GM12878 (cell line): ENCODE measurements around the gene DMRTC2. TPM values are rescaled to one million over a fixed set of nuclear protein-coding genes. Genes with fewer than 3 reads are reported as not detected.

Experiments used
- BACH1 ChIP-seq: fragments of 450-650 bp; IDR thresholded peaks from 2 replicates; pipeline ENCODE4 v1.6.1; 2017; ENCODE audit warnings: mild to moderate bottlenecking, borderline replicate concordance
- CHD1 ChIP-seq: IDR thresholded peaks from 2 replicates; pipeline ENCODE4 v1.6.1; 2012; ENCODE audit warnings: low read depth, low read length, improper control_type of control experiment
- GABPA ChIP-seq: IDR thresholded peaks from 2 replicates; pipeline ENCODE4 v1.6.1; 2014; ENCODE audit warnings: antibody characterized with exemption, low read depth, mild to moderate bottlenecking, inconsistent platforms
- ZNF622 ChIP-seq: fragments of 450-650 bp; IDR thresholded peaks from 2 replicates; pipeline ENCODE4 v1.6.1; 2017; ENCODE audit warnings: mild to moderate bottlenecking, inconsistent platforms
- microRNA-seq: library from miRNA; unstranded; fragments of <30 nt; microRNA quantifications from one replicate; pipeline ENCODE4, GENCODE V29; 2018
- polyA plus RNA-seq, 11 experiments: library from polyadenylated mRNA; depleted of rRNA in 4 of 11; unstranded in 6 of 11; stranded (reverse) in 5 of 11; fragments of >200 nt; fragmentation: Nextera tagmentation in 4 of 11; fragmentation: Illumina TruSeq in 1 of 11; extraction: Ambion mirVana in 4 of 11; extraction: Trizol in 1 of 11; gene quantifications; 1 replicate in 1 of 11; 2 replicates in 10 of 11; pipeline versions ENCODE4 v1.2.1 to v1.2.3, GENCODE V29; 2011 to 2016; ENCODE audit warnings: inconsistent platforms in 2 of 11, missing spikeins in 2 of 11, low read depth in 1 of 11
- small RNA-seq: library from RNA; depleted of rRNA; stranded (forward); fragments of <200 nt; gene quantifications from one replicate; pipeline ENCODE3, GENCODE V24; 2014
- total RNA-seq, 4 experiments: library from RNA; depleted of rRNA in 3 of 4; stranded (reverse); fragments of >200 nt in 3 of 4; fragmentation: Illumina TruSeq in 1 of 4; extraction: Trizol in 1 of 4; gene quantifications; 2 replicates each; pipeline versions ENCODE4 v1.2.1 to v1.2.3, GENCODE V29; 2013 to 2021

DMRTC2 gene
- total and polyA plus RNA-seq, 10 of the 15 experiments (the other 5 are each of a cell fraction or from before 2014, with no cell fraction given) = not detected

DNA sequence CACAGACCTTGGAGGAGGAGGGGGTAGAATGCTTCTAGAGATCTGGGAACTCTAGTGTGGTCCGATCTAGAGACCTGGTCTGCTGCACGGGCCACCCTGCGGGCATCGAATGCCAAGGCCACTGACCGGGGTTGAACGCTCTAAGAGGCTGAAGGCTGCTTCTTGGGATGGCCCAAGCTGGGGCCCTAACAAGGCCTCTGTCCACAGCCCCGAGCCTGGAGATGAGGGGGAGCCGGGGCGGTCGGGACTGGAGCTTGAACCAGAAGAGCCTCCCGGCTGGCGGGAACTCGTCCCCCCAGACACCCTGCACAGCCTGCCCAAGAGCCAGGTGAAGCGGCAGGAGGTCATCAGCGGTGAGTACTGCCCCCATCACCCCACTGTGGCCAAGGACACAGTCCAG is 53.4 kb downstream of the DMRTC2 start (continued):
- TF ChIP-seq BACH1 (no peak), GABPA (no peak), CHD1 (no peak), ZNF622 (no peak)

Small RNA genes within 50 kb of the gene (microRNA-seq; reads per million reads assigned to microRNA genes)
- gene MIR6797 = 0.75 reads per million

Small RNA genes within 50 kb of the gene (small RNA-seq; reads per million reads assigned to genes)
- 0.66 reads per million, percentile 17 among the genes with 10 or more reads in this experiment for gene MIR6797

Other genes starting within 250 kb of the DMRTC2 start
Only the 7 nearest of the 14 such genes appear.
- not detected in 2 replicates for gene CEACAM6, start 89.5 kb upstream of the DMRTC2 start, total RNA-seq (2014; rRNA removed)
- gene CEACAM6, start 89.5 kb upstream of the DMRTC2 start, total RNA-seq (2014; rRNA removed; fragmentation: Illumina TruSeq; extraction: Trizol) = not detected in 2 replicates
- gene CEACAM6, start 89.5 kb upstream of the DMRTC2 start, total RNA-seq (2021) = 0.26 and 0.27 TPM in 2 replicates
- not detected in 2 replicates for gene CEACAM6, start 89.5 kb upstream of the DMRTC2 start, polyA plus RNA-seq (2011; rRNA removed)
- not detected in 2 replicates for gene CEACAM6, start 89.5 kb upstream of the DMRTC2 start, polyA plus RNA-seq (2014; fragmentation: Illumina TruSeq; extraction: Trizol)
- not detected for gene CEACAM6, start 89.5 kb upstream of the DMRTC2 start, polyA plus RNA-seq (2014; fragmentation: Nextera tagmentation; extraction: Ambion mirVana)
- gene CEACAM6, start 89.5 kb upstream of the DMRTC2 start, polyA plus RNA-seq (2014; rRNA removed) = not detected in 2 replicates
- not detected for gene CEACAM6, start 89.5 kb upstream of the DMRTC2 start, polyA plus RNA-seq (2016; fragmentation: Nextera tagmentation; extraction: Ambion mirVana)
- not detected in 2 replicates for gene CEACAM3, start 48.5 kb upstream of the DMRTC2 start, total RNA-seq (2014; rRNA removed)
- gene CEACAM3, start 48.5 kb upstream of the DMRTC2 start, total RNA-seq (2014; rRNA removed; fragmentation: Illumina TruSeq; extraction: Trizol) = not detected in 2 replicates
- not detected in 2 replicates for gene CEACAM3, start 48.5 kb upstream of the DMRTC2 start, total RNA-seq (2021)
- gene CEACAM3, start 48.5 kb upstream of the DMRTC2 start, polyA plus RNA-seq (2011; rRNA removed) = not detected in 2 replicates
- gene CEACAM3, start 48.5 kb upstream of the DMRTC2 start, polyA plus RNA-seq (2014; fragmentation: Illumina TruSeq; extraction: Trizol) = not detected in 2 replicates
- gene CEACAM3, start 48.5 kb upstream of the DMRTC2 start, polyA plus RNA-seq (2014; fragmentation: Nextera tagmentation; extraction: Ambion mirVana) = not detected
- gene CEACAM3, start 48.5 kb upstream of the DMRTC2 start, polyA plus RNA-seq (2014; rRNA removed) = not detected in 2 replicates
- not detected for gene CEACAM3, start 48.5 kb upstream of the DMRTC2 start, polyA plus RNA-seq (2016; fragmentation: Nextera tagmentation; extraction: Ambion mirVana)
- gene LYPD4, start 359 bp upstream of the DMRTC2 start, total RNA-seq (2014; rRNA removed) = not detected in 2 replicates
- not detected in 2 replicates for gene LYPD4, start 359 bp upstream of the DMRTC2 start, total RNA-seq (2014; rRNA removed; fragmentation: Illumina TruSeq; extraction: Trizol)
- gene LYPD4, start 359 bp upstream of the DMRTC2 start, total RNA-seq (2021) = not detected in 2 replicates
- not detected in 2 replicates for gene LYPD4, start 359 bp upstream of the DMRTC2 start, polyA plus RNA-seq (2011; rRNA removed)
- gene LYPD4, start 359 bp upstream of the DMRTC2 start, polyA plus RNA-seq (2014; fragmentation: Illumina TruSeq; extraction: Trizol) = not detected in 2 replicates
- not detected for gene LYPD4, start 359 bp upstream of the DMRTC2 start, polyA plus RNA-seq (2014; fragmentation: Nextera tagmentation; extraction: Ambion mirVana)
- gene LYPD4, start 359 bp upstream of the DMRTC2 start, polyA plus RNA-seq (2014; rRNA removed) = not detected in 2 replicates
- not detected for gene LYPD4, start 359 bp upstream of the DMRTC2 start, polyA plus RNA-seq (2016; fragmentation: Nextera tagmentation; extraction: Ambion mirVana)
- 2,833 and 3,056 TPM in 2 replicates for gene RPS19, start 15.2 kb downstream of the DMRTC2 start, total RNA-seq (2014; rRNA removed)
- gene RPS19, start 15.2 kb downstream of the DMRTC2 start, total RNA-seq (2014; rRNA removed; fragmentation: Illumina TruSeq; extraction: Trizol) = 4,466 and 4,585 TPM in 2 replicates
- gene RPS19, start 15.2 kb downstream of the DMRTC2 start, total RNA-seq (2021) = 4,047 and 4,139 TPM in 2 replicates
- gene RPS19, start 15.2 kb downstream of the DMRTC2 start, polyA plus RNA-seq (2011; rRNA removed) = 2,203 and 3,275 TPM in 2 replicates
- 763 and 2,654 TPM in 2 replicates for gene RPS19, start 15.2 kb downstream of the DMRTC2 start, polyA plus RNA-seq (2014; fragmentation: Illumina TruSeq; extraction: Trizol)
- 1,000 to 10,000 TPM; 5,523 to 5,578 TPM for gene RPS19, start 15.2 kb downstream of the DMRTC2 start, polyA plus RNA-seq (2014; fragmentation: Nextera tagmentation; extraction: Ambion mirVana)
- gene RPS19, start 15.2 kb downstream of the DMRTC2 start, polyA plus RNA-seq (2014; rRNA removed) = 2,615 and 3,329 TPM in 2 replicates
- gene RPS19, start 15.2 kb downstream of the DMRTC2 start, polyA plus RNA-seq (2016; fragmentation: Nextera tagmentation; extraction: Ambion mirVana) = 1,000 to 10,000 TPM; 4,207 to 4,390 TPM
- gene CD79A, start 32.2 kb downstream of the DMRTC2 start, total RNA-seq (2014; rRNA removed) = 370 and 414 TPM in 2 replicates
- 243 and 253 TPM in 2 replicates for gene CD79A, start 32.2 kb downstream of the DMRTC2 start, total RNA-seq (2014; rRNA removed; fragmentation: Illumina TruSeq; extraction: Trizol)
- gene CD79A, start 32.2 kb downstream of the DMRTC2 start, total RNA-seq (2021) = 357 and 368 TPM in 2 replicates
- 117 and 280 TPM in 2 replicates for gene CD79A, start 32.2 kb downstream of the DMRTC2 start, polyA plus RNA-seq (2011; rRNA removed)
- gene CD79A, start 32.2 kb downstream of the DMRTC2 start, polyA plus RNA-seq (2014; fragmentation: Illumina TruSeq; extraction: Trizol) = 97.1 and 294 TPM in 2 replicates
- gene CD79A, start 32.2 kb downstream of the DMRTC2 start, polyA plus RNA-seq (2014; fragmentation: Nextera tagmentation; extraction: Ambion mirVana) = 10 to 100 TPM; 38.8 to 76.5 TPM
- gene CD79A, start 32.2 kb downstream of the DMRTC2 start, polyA plus RNA-seq (2014; rRNA removed) = 400 and 502 TPM in 2 replicates
- gene CD79A, start 32.2 kb downstream of the DMRTC2 start, polyA plus RNA-seq (2016; fragmentation: Nextera tagmentation; extraction: Ambion mirVana) = 100 to 1,000 TPM; 268 to 283 TPM
- gene ARHGEF1, start 38.1 kb downstream of the DMRTC2 start, total RNA-seq (2014; rRNA removed) = 63.3 and 67.8 TPM in 2 replicates
- gene ARHGEF1, start 38.1 kb downstream of the DMRTC2 start, total RNA-seq (2014; rRNA removed; fragmentation: Illumina TruSeq; extraction: Trizol) = 21.2 and 21.7 TPM in 2 replicates
- 185 and 207 TPM in 2 replicates for gene ARHGEF1, start 38.1 kb downstream of the DMRTC2 start, total RNA-seq (2021)
- 22.5 and 40.1 TPM in 2 replicates for gene ARHGEF1, start 38.1 kb downstream of the DMRTC2 start, polyA plus RNA-seq (2011; rRNA removed)
- 13.4 and 35.3 TPM in 2 replicates for gene ARHGEF1, start 38.1 kb downstream of the DMRTC2 start, polyA plus RNA-seq (2014; fragmentation: Illumina TruSeq; extraction: Trizol)
- gene ARHGEF1, start 38.1 kb downstream of the DMRTC2 start, polyA plus RNA-seq (2014; fragmentation: Nextera tagmentation; extraction: Ambion mirVana) = 1 to 10 TPM; 1.2 to 5.9 TPM
- 151 and 182 TPM in 2 replicates for gene ARHGEF1, start 38.1 kb downstream of the DMRTC2 start, polyA plus RNA-seq (2014; rRNA removed)
- 100 to 1,000 TPM in 1 of 2 experiments, 10 to 100 TPM in 1; 89.7 to 110 TPM for gene ARHGEF1, start 38.1 kb downstream of the DMRTC2 start, polyA plus RNA-seq (2016; fragmentation: Nextera tagmentation; extraction: Ambion mirVana)
- gene ERFL, start 83.4 kb downstream of the DMRTC2 start, total RNA-seq (2014; rRNA removed) = 0.11 TPM in 1 of 2 replicates, not detected in the other
- not detected in 2 replicates for gene ERFL, start 83.4 kb downstream of the DMRTC2 start, total RNA-seq (2014; rRNA removed; fragmentation: Illumina TruSeq; extraction: Trizol)
- gene ERFL, start 83.4 kb downstream of the DMRTC2 start, total RNA-seq (2021) = 0.10 and 0.19 TPM in 2 replicates
- gene ERFL, start 83.4 kb downstream of the DMRTC2 start, polyA plus RNA-seq (2011; rRNA removed) = 0.05 TPM in 1 of 2 replicates, not detected in the other
- gene ERFL, start 83.4 kb downstream of the DMRTC2 start, polyA plus RNA-seq (2014; fragmentation: Illumina TruSeq; extraction: Trizol) = 0.04 TPM in 1 of 2 replicates, not detected in the other
- gene ERFL, start 83.4 kb downstream of the DMRTC2 start, polyA plus RNA-seq (2014; fragmentation: Nextera tagmentation; extraction: Ambion mirVana) = not detected
- 0.10 TPM in 1 of 2 replicates, not detected in the other for gene ERFL, start 83.4 kb downstream of the DMRTC2 start, polyA plus RNA-seq (2014; rRNA removed)
- not detected for gene ERFL, start 83.4 kb downstream of the DMRTC2 start, polyA plus RNA-seq (2016; fragmentation: Nextera tagmentation; extraction: Ambion mirVana)